ENCODE results near the gene RAB22A.

RAB22A gene

GRCh38 chr20:58342104-58342945, 32.8 kb downstream of the RAB22A start:
- Histone ChIP-seq H3K4me1 (peaks cover 0 to 29% (median 2%) of the 10 kb centered on the region in 10 experiments; a peak in 9 of 20 replicates), H3K4me3 (no peak overlapping the region), H3K9ac (no peak overlapping the region), H3K27me3 (no peaks in the 10 kb centered on the region), H3K4me2 (no peak overlapping the region), H3K36me3 (peaks cover 45 to 79% (median 58%) of the 10 kb centered on the region in 11 experiments), H3K9me3 (replicated peaks in 1 of 11) (peaks cover 0 to 23% (median 8%) of the 10 kb centered on the region in 11 experiments; a peak in 8 of 22 replicates), H3K27ac (no peak overlapping the region), H4K20me1 (peaks cover 5 to 79% (median 31%) of the 10 kb centered on the region in 11 experiments; a peak in 15 of 22 replicates)
- no peak for TF ChIP-seq Cebpa-rat (IDR thresholded peaks at IDR 0.05)

- H3K4me3 ChIP-seq: no peak overlapping the region
- peaks cover 51 to 85% (median 65%) of the 10 kb centered on the region in 11 experiments for H3K36me3 ChIP-seq
- H3K27ac ChIP-seq: no peak overlapping the region
- H3K27me3 ChIP-seq: no peaks in the 10 kb centered on the region
- H3K4me2 ChIP-seq: no peak overlapping the region
- TF ChIP-seq Cebpa-rat (IDR thresholded peaks at IDR 0.05): no peak
- peaks cover 0 to 56% (median 27%) of the 10 kb centered on the region in 11 experiments; a peak in 11 of 22 replicates for H4K20me1 ChIP-seq
- peaks cover 0 to 16% (median 2%) of the 10 kb centered on the region in 10 experiments; a peak in 9 of 20 replicates for H3K4me1 ChIP-seq
- no peak overlapping the region for H3K9ac ChIP-seq
- H3K9me3 ChIP-seq (replicated peaks in 1 of 11): peaks cover 0 to 19% (median 6%) of the 10 kb centered on the region in 11 experiments; a peak in 8 of 22 replicates
Observed at GRCh38 chr20:58344741-58345140, 35.2 kb downstream of the RAB22A start.

DNA sequence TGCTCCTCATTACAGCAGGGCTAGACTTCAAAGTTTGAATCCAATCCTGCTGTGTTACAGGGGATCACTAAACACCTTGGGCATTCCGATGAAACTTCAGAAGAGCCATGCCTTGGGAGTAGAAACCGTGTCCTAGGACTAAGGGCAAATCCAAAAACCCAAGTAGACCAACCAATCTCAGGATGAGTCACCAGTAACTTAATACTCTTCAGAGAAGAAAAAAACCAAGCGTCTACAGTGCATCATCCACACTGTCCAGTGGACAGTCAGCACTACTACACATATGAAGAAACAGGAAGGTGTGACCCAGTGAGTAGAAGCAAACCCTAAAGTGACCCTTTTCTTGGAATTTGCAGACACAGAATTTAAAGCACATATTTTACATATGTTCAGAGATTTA, 40.1 kb downstream of the RAB22A start:
- H3K9ac ChIP-seq: no peak overlapping the region
- H3K27ac ChIP-seq: no peak overlapping the region
- no peak overlapping the region for H3K4me2 ChIP-seq
- H3K9me3 ChIP-seq (replicated peaks in 1 of 11): peaks cover 0 to 6% (median 0%) of the 10 kb centered on the region in 11 experiments; a peak in 1 of 22 replicates
- no peak for TF ChIP-seq Cebpa-rat (IDR thresholded peaks at IDR 0.05)
- H3K36me3 ChIP-seq: peaks cover 44 to 85% (median 68%) of the 10 kb centered on the region in 11 experiments
- peaks cover 0 to 17% (median 4%) of the 10 kb centered on the region in 11 experiments; a peak in 8 of 22 replicates for H4K20me1 ChIP-seq
- H3K4me1 ChIP-seq: no peaks in the 10 kb centered on the region
- H3K27me3 ChIP-seq: no peaks in the 10 kb centered on the region
- no peak overlapping the region for H3K4me3 ChIP-seq

- Histone ChIP-seq H3K9me3 (replicated peaks in 1 of 11) (no peaks in the 10 kb centered on the region), H3K27ac (no peak overlapping the region), H3K4me2 (no peak overlapping the region), H3K27me3 (no peaks in the 10 kb centered on the region), H3K4me1 (no peaks in the 10 kb centered on the region), H3K4me3 (no peak overlapping the region), H3K36me3 (peaks cover 36 to 85% (median 68%) of the 10 kb centered on the region in 11 experiments), H4K20me1 (peaks cover 0 to 10% (median 0%) of the 10 kb centered on the region in 11 experiments; a peak in 3 of 22 replicates), H3K9ac (no peak overlapping the region)
- no peak for TF ChIP-seq Cebpa-rat (IDR thresholded peaks at IDR 0.05)
Observed at GRCh38 chr20:58352468-58352867, 43.0 kb downstream of the RAB22A start.

GRCh38 chr20:58359441-58359840, 49.9 kb downstream of the RAB22A start:
- Histone ChIP-seq H3K9ac (no peak overlapping the region), H3K4me2 (peak overlapping the region in 4 of 11 experiments; percentile 50 to 62 (median 56); a peak in 4 of 22 replicates), H3K36me3 (peaks cover 36 to 98% (median 74%) of the 10 kb centered on the region in 11 experiments), H4K20me1 (peaks cover 5 to 27% (median 14%) of the 10 kb centered on the region in 11 experiments; a peak in 12 of 22 replicates), H3K4me3 (no peak overlapping the region), H3K27ac (no peak overlapping the region), H3K4me1 (peaks cover 7 to 25% (median 19%) of the 10 kb centered on the region in 10 experiments), H3K27me3 (no peaks in the 10 kb centered on the region), H3K9me3 (replicated peaks in 1 of 11) (no peaks in the 10 kb centered on the region)
- TF ChIP-seq Cebpa-rat (IDR thresholded peaks at IDR 0.05): no peak

DNA sequence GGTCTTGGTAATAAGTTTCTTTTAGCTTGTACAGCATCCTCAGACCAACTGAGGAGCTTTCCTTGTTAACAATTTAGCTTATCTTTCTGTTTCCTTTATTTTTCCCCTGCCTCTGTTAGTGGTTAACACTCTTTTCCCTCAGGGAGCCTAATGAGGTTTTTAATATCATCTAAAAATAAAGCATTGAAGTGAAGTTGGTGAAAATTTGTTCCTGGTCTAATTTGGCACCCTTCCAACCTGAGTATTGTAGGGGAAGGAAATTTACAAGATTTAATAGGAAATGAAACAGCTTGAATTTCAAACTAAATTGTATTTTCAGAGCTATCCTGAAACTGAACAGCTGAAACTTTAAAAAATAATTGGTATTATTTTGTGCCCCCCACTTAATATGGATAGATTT, 51.4 kb downstream of the RAB22A start:
- Histone ChIP-seq H4K20me1 (peaks cover 5 to 27% (median 14%) of the 10 kb centered on the region in 11 experiments; a peak in 12 of 22 replicates), H3K9me3 (replicated peaks in 1 of 11) (no peaks in the 10 kb centered on the region), H3K4me1 (peaks cover 7 to 25% (median 19%) of the 10 kb centered on the region in 10 experiments), H3K4me3 (no peak overlapping the region), H3K27ac (no peak overlapping the region), H3K4me2 (peak overlapping the region; percentile 35 to 69 (median 58); a peak in 20 of 22 replicates), H3K27me3 (no peaks in the 10 kb centered on the region), H3K36me3 (peaks cover 30 to 98% (median 63%) of the 10 kb centered on the region in 11 experiments), H3K9ac (peak overlapping the region in 1 of 11 experiments; percentile 8; a peak in 2 of 22 replicates)
- no peak for TF ChIP-seq Cebpa-rat (IDR thresholded peaks at IDR 0.05)

DNA sequence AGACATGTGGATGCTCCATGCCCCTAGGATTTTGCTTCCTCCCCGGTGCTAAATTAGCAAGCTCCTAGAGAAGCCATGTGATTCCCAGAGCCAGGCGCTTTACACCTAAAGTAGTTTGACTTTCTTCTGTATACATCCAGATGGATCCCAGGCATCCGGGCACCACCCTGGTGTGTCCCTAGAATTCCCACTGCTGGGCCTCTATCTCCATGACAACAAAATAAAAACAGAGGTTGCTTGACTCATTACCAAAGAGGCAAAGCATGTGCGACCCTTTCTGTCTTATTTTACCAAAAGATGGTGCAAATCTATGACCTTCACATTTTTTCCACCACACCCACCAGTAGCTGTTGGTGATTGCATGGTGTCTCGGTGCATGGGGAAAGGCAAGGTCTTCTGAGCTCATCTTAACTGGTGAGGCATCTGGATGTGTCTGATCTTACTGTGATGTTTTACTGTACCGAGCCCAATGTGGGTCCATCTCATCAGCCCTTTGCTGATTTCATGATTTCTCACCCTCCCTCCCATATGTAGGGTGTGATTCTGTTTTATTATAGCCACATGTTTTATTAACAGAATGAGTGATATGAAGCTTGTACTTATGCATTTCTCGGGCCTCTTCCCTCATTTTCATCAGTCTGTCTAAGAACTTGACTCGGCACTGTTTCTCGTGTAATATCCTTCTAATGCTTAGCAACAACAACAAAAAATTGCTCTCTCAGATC, 52.1 kb downstream of the RAB22A start:
- peaks cover 7 to 25% (median 19%) of the 10 kb centered on the region in 10 experiments for H3K4me1 ChIP-seq
- H3K27ac ChIP-seq: no peak overlapping the region
- H4K20me1 ChIP-seq: peaks cover 5 to 27% (median 14%) of the 10 kb centered on the region in 11 experiments; a peak in 12 of 22 replicates
- no peaks in the 10 kb centered on the region for H3K27me3 ChIP-seq
- no peak overlapping the region for H3K9ac ChIP-seq
- no peak overlapping the region for H3K4me3 ChIP-seq
- peak overlapping the region in 8 of 11 experiments; percentile 20 to 69 (median 60); a peak in 11 of 22 replicates for H3K4me2 ChIP-seq
- no peaks in the 10 kb centered on the region for H3K9me3 ChIP-seq (replicated peaks in 1 of 11)
- peaks cover 29 to 98% (median 57%) of the 10 kb centered on the region in 11 experiments for H3K36me3 ChIP-seq
- TF ChIP-seq Cebpa-rat (IDR thresholded peaks at IDR 0.05): no peak

DNA sequence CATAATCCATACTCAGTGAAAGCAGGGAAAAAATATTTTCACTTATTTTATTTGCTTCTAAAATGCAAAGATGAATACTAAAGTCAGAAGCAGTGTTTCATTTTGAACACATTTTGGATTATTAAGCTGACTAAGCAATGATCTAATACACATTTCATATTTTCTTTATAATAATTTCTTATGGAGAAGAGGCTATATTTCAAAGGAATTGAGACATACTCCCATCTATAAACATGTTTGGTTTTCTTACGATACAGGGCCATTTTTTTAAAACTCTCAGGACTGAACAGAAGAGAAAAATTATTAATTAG, 52.6 kb downstream of the RAB22A start:
- Histone ChIP-seq H3K9me3 (replicated peaks in 1 of 11) (no peaks in the 10 kb centered on the region), H3K27me3 (no peaks in the 10 kb centered on the region), H3K4me1 (peaks cover 7 to 25% (median 19%) of the 10 kb centered on the region in 10 experiments), H3K4me3 (no peak overlapping the region), H3K36me3 (peaks cover 32 to 98% (median 52%) of the 10 kb centered on the region in 11 experiments), H3K4me2 (no peak overlapping the region), H4K20me1 (peaks cover 5 to 27% (median 14%) of the 10 kb centered on the region in 11 experiments; a peak in 12 of 22 replicates), H3K27ac (no peak overlapping the region), H3K9ac (no peak overlapping the region)
- no peak for TF ChIP-seq Cebpa-rat (IDR thresholded peaks at IDR 0.05)

DNA sequence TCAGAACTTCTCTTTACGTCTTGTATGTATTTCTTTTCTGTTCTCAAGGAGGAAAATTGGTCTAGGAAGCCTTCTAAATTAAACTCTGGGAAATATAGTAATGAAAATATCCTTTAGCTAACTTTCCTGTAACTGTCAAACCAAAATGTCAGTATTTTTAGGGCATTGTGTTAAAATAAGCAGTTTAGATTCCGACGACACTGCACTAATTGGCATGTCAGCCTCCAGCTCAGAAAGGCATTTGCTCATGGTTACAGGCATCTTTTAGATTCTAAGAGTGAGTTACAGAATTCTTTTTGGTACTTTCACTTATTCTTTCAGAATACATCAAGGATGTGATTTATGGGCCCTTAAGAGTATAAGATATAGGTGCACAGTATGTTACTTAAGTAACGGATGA, 53.5 kb downstream of the RAB22A start:
- peaks cover 5 to 27% (median 14%) of the 10 kb centered on the region in 11 experiments; a peak in 12 of 22 replicates for H4K20me1 ChIP-seq
- no peaks in the 10 kb centered on the region for H3K9me3 ChIP-seq (replicated peaks in 1 of 11)
- no peaks in the 10 kb centered on the region for H3K27me3 ChIP-seq
- H3K27ac ChIP-seq: no peak overlapping the region
- no peak overlapping the region for H3K4me2 ChIP-seq
- peaks cover 32 to 98% (median 50%) of the 10 kb centered on the region in 11 experiments; a peak in 21 of 22 replicates for H3K36me3 ChIP-seq
- TF ChIP-seq Cebpa-rat (IDR thresholded peaks at IDR 0.05): no peak
- no peak overlapping the region for H3K9ac ChIP-seq
- no peak overlapping the region for H3K4me3 ChIP-seq
- peaks cover 7 to 25% (median 19%) of the 10 kb centered on the region in 10 experiments for H3K4me1 ChIP-seq

All from BLaER1 treated with 17β-estradiol and CSF1 and Interleukin-3, amounts not matched to agents 10 nM and 100 nM (cell line).